GM18499 (cell line): ENCODE results near the gene PPP3CA.
A peak's percentile ranks its signal among the peaks of the same experiment; 100 is the strongest.
"Not testable (repeated sequence)": the region's sequence is repeated elsewhere in the genome, so short reads cannot be mapped to it uniquely, and the experiment has no call there.

ENCODE experiments used
- ATAC-seq: cut with Tn5 transposase; IDR thresholded peaks from one replicate; pipeline ENCODE4 v1.9.1; 2021; ENCODE audit warnings: moderate number of reproducible peaks; ENCODE audit not compliant: insufficient read depth, unreplicated experiment

Gene PPP3CA

DNA sequence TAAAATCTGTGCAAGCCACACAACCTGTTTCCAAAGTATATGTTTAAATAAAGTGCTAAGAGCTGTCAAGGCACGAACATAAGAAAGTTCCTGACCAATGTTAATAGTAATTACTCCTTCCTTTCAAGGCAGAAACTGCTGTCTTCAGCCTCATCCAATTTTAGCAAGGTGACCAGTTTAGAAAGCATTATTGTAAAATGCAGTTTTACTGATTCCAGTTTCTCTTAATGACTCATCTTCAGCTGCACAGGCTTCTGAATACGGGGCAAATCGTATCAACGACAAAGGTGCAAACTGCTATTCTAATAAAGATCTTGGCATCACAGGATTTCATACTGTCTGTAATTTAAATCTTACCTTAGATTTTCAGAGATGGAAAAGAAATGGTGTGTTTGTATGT is 87.5 kb downstream of the PPP3CA start:
- peak; percentile 96 for ATAC-seq

DNA sequence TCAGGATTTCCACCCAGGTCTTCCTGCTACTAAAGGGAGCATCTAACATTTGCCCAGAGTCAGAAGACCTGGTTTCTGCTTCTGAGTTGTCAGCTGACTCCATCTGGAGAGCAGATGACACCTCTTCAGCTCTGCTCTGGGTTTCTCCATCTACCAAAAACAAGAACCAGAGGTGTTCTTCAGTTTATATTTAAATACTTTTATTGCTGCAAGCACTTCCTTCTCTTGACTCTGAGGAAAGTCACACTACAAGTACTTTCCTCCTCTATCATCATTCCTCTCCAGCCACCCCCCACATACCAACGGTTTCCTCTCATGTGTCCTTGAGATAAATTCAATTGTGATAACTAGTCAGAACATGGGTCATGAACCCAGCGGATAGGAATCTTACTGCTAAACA is 88.4 kb downstream of the PPP3CA start:
- no peak for ATAC-seq

DNA sequence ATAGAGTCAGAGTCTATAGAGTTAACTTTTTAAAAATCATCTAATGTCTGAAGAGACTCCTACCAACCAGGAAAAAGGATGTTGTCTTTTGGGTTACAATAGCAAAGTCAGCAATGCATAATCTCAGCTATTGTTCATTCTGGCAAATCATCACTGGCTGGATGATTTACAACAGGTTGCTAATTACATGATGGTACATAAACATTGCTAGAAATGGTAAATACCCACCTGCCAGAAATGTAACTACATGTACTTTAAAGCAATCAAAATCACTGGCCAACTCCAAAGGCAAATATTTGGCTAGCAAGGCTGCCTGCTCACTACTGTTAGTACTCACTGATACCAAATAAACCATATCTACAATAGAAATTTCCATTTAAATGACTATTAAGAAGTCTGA is 91.1 kb downstream of the PPP3CA start:
- no peak for ATAC-seq

DNA sequence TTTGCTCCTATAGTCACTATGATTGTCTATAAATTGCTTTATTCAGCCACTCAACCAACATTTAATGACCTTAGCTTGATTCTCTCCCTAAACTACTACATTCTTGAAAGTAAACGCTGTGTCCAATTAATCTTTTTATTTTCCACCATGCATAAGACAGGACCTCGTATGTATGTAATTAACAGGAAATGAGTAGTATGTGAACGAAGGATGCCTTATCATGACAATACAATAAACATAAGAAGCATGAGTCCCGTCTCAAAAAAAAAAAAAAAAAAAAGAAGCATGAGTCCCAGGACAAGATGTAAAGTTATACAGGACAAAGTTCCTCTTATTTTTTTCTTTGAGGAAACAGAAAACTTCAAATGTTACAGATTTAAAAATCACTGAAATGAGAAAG is 92.5 kb downstream of the PPP3CA start:
- no peak for ATAC-seq

DNA sequence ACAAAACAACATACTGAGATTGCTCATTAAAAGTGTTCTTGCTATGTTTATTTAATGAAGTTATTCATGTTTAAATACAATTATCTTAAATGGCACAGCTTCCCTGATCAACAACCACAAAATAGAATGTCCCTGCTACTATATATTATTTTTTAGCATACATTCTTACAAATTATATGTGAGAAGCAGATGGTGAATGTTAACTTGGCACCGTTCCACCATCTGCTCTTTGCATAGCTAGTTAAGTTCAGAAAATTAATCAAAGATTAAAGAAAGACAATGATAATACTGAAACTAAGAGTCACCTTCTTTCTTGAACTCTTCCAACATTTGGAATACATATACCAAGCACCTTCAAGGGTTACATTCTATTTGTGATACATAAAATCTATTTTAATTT is 94.2 kb downstream of the PPP3CA start:
- no peak for ATAC-seq

DNA sequence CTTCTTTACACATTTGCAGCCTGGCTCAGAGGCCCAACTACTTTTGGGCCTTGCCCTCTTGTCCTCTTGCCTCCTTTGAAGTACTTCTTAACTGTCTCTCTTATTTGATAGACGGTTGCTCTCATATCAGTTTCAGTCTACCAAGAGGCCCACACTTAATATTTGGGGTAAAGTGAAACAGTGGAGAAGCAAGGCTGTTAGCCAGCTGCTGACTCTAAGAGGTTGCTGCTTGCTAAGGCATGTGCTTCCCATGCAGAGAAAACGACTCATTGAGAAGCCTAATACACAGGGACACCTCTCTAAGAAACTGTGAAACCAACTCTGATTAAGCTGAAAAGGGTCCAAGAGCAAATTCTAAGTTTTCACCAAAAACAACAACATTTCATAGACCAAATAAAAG is 94.6 kb downstream of the PPP3CA start:
- no peak for ATAC-seq

DNA sequence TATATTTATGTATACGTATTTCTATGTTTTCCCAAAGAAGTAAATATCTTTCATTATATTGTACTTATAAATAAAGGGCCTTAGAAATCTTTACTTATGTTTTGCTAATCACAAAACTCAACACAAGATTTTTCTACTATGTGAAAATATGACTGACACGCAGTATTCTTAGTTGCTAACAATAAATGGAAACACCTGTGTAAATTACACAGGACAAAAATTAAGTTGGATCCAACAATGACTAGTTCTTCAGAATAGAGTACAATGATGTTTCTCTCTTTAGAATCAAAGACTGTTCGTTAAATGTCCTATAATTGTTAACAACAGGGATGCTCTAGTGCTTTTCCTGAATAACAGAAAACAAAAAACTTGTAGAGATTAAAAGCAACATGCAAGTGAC is 96.1 kb downstream of the PPP3CA start:
- ATAC-seq: no peak

DNA sequence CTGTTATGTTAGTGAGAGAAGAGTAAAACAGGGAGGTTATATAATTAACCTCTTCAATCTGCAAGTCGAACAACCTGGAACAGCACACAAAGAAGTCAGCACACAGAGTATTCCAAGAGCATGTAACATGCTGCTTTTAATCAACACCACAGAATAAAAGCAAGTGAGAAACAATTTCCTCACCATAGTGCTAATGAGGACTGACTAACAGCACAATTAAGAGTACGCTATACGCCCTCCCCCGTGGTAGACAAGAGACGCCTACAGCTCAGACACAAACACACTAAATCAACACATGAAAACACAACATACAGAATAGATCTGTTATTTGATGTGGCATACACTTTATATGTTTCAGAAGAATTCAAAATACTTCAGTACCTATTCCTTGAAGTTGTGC is 103.0 kb downstream of the PPP3CA start:
- ATAC-seq: no peak

DNA sequence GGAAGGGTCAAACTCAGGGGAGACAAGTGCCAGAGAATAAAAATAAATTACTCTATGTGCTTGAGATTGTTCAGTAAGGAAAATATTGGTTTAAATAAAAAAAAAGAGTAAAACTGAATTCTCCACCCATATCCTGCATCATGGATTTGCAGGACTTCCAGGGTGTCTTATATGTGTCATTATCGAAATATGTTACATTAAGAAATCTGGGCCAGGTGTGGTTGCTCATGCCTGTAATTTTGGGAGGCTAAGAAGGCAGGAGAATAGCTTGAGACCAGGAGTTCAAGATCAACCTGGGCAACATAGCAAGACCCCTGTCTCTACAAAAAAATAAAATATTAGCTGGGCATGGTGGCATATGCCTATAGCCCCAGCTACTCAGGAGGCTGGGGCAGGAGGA is 104.9 kb downstream of the PPP3CA start:
- no peak for ATAC-seq

DNA sequence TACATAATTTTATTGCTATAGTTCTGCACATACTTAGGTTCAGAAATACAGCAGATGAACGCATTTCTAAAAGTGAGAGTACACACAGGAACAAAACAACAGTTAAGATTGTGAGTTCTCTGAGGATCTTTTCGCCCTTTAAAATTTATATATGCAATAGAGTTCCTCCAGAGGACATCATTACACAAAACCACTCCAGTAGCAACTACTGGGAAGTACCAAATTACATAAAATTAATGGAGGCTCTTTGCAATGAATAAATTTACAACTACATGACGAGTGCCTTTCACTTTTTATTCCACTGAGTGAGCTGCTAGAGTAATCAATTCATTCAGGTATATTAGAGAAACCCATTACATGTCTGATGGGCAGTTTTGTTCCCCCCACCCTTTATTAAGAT is 107.2 kb downstream of the PPP3CA start:
- no peak for ATAC-seq

DNA sequence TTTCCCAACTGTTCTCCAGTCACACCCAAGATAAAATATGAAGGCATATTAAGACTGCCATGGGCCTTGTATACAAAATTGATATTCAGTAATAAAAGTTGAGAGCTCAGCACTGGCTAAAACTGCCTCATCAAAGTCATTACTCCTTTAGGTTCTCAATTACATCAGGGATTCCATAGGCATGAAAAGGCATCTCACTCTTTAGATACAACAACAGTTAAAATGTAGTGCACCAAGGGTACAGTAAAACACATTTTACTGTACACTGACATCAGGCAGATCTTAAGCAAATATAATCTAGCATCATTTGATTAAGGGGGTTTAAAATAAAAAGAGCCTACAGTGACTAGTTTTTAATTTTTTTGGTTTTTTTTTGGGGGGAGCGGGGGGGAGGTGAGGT is 107.7 kb downstream of the PPP3CA start:
- no peak for ATAC-seq

DNA sequence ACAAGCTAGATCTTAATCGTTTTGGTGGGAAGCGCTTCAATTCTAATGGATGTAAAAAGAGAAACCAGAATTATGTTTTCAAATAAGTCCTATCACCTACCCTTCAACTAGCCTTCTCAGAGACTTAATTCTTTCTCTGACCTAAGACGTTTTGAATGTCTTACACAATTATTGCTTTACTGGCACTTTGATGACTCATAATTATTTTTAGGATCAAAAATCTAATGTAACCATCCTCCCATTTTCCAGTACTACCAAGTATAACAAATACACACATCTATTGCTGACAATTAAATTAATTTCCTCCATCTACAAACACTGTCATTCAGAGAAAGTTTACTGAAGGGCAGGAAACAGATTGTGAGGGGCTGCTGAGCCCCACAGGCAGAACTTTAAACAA is 108.6 kb downstream of the PPP3CA start:
- no peak for ATAC-seq

DNA sequence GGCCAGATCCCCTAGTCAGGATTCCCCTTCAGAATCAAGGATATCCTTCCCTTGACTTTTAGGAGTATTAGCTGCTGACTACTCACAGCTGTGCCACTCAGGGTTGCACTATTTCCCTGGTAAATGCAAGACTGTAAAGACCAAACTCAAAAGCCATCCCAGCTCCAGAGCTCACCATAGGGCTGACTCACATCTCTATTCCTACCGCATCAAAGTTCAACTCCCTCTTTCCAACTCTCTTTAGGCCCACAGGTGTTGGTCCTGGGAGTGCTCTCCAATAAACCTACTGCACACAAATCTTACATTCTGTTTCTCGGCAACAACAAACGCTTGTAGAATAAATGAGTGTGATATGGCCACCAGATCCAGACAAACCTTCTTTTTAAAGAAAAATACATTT is 109.6 kb downstream of the PPP3CA start:
- ATAC-seq: no peak

DNA sequence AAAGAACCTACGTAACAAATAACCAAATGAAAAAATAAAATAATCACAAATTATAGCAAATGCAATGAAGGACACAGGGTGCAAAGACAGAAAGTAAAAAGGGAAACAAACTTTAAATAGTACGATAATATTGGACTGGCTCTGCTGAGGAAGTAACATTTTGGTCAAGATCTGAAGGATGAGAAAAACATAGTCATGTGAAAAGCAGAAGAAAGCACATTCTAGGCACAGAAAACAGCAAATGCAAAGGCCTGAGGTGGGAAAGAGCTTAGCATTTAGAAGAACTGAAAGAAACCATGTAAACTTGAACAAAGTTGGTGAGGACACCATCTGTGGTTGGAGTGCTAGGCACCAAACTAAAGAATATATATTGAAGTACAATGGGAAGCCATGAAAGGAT is 111.2 kb downstream of the PPP3CA start:
- ATAC-seq: no peak

DNA sequence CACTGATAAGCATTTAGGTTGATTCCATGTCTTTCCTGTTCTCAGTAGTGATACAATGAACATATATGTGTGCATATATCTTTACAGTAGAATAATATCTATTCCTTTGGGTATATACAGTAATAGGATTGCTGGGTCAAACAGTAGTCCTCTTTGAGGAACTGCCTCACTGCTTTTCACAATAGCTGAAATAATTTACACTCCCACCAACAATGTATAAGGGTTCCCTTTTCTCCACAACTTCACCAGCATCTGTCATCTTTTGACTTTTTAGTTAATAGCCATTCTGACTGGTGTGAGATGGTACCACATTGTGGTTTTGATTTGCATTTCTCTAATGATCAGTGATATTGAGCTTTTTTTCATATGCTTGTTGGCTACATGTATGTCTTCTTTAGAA is 113.2 kb downstream of the PPP3CA start:
- ATAC-seq: not testable (repeated sequence)

DNA sequence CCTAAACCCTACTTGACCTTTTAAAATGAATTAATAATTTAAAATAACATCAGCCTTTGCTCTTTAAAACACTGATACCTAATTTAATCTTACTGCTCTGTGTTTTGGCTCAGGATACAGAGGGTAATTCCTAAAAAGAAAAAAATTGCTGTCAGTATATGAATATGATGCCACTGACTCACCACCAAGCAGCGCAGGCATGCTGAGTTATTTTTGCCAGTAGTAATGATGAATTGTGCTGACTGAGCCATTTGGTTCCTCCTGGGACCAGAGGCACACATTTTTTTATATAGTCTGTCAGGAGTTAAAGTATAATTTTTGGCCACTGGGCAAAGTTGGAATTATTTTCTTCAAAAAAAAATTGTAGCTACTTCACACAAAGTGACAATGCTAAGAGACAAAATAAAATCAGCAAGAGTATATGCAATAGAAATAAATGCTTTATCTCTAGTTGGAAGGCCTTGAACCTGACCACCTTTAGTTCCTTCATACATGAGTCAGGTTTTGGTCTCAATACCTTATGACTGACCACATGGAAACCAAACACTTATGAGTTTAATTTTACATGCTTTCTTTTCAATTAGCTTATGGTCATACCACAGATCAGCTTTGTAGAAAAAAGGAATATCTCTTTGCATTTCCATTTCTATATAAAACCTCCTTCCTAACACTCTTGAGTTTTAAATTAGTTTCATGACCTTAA is 115.1 kb downstream of the PPP3CA start:
- no peak for ATAC-seq

DNA sequence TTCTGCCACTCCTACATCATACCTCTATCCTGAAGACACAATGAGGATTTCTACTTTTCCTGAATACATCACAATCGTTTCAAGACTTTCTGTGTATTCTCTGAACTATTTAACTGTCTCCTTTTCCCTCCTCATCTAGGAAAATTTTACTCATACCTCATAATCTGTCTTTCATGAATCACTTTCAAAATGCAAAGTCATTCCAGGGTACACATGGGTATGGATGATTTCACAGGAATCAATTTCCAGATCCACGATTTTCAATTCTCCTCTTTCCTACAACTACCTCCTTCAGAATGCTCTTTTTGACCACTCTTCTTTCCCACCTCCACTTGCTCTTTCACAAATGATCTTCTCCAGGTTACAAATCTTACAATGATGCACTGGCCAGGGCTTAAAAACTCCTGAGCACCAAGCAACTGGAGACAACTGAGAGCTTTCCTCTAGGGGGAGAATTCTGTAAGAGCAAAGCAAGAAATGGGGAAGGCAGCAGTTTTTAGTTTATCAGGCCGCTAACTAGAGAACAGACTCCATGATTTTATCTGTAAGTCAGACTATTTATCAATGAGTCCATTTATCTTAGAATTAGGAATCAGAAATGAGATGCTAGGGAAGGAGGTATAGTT is 116.4 kb downstream of the PPP3CA start:
- no peak for ATAC-seq

DNA sequence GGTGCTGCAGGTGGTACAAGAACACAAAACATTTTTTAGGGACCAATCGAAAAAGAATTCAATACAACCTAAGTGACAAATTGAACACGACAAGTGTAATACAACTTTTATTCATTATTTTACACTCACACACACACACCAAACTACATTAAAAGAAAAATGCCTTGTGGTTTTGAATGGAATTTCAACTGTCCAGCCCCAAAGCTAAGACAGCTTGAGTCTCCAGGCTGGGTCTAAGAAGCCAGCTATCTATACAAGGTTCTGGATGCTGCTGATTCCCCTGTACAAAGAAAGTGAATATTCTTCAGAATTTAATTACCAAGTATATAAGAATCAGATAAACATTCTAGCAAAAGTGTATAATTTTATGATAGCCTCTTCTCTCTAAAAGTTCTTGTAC is 118.2 kb downstream of the PPP3CA start:
- ATAC-seq: no peak

DNA sequence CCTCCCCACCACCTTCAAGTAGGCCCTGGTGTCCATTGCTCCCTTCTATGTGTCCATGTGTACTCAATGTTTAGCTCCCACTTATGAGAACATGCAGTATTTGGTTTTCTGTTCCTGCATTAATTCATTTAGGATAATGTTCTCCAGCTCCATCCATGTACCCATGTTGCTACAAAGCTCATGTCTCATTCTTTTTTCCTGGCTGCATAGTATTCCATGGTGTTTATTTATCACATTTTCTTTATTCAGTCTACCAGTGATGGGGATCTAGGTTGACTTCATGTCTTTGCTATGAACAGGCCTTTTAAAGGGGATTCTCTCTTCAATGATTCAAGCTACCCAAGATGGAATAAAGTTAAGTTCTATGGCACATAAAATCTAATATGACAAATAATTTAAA is 119.6 kb downstream of the PPP3CA start:
- ATAC-seq: no peak

DNA sequence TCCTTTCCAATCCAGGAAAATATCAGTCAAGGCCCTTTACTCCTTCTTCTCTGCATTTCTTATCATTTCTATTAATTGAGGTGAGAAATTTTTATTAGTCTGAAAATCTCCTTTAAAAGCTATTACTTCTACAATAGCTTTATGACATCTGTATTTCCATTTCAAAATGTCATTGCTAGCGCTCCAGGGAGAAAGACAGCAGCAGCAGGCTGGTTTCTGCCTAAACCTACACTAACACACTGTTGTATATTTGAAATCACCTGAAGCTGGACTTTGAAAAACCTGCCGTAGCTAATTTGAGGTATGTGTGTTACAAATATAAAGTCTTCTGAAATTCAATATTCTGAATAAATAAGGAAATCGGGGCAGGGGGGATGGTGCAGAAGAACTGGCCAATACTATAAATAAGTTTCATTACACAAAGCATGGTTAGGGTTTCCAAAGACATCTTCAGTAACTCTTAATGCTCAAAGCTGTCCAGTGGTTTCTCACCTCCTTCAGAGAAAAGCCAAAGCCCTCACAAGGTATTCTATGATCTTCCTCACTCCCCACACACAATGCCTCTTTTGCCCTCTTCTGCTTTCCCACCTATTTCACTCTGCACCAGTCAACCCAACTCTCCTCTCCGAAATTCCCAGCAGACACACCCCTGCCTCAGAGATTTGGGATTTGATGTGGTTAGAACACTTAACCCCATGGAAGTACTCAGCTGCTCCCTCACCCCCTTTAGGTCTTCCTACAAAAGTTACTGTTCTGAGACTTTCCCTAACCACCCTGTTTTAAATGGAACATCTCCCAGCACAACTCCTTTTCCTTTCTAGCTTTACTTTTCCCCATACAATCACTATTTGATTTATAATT is 122.7 kb downstream of the PPP3CA start:
- no peak for ATAC-seq

DNA sequence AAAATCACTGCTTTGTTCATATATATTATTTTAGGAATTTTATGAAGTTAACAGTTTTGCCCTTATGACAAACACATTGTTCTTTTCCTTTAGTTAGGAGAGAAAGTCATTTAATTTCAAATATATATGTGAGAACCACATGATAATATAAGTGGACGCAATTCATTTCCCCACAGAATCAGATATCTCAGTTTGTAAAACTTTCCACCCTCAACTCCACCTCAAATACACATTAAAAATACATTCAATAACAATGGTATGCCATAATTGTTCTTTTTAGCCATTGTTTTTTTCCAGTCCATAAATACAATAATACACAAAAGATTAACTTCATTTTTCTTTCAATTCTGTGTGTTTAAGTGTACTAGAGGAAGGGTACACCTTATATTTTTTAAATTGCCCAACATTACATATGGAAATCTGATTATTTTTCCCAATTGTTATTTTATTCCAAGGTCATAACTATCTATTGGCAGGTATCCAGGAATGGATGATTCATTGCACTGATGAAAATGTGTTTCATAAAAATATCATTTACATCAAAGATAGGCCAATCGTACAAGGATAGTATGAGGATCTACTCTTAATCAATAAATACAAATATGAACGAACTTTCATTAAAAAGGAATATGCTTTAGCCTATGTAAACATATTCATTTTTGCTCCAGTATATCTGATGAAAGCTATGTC is 125.0 kb downstream of the PPP3CA start:
- ATAC-seq: no peak
